Activated T-cell treated with anti-CD3 and anti-CD28 coated beads, Interleukin-2, amount 50 U/mL, for 1 hour (primary cell): ENCODE measurements around the gene ZNF844.
"Not testable (repeated sequence)": the region's sequence is repeated elsewhere in the genome, so short reads cannot be mapped to it uniquely, and the experiment has no call there.

Source experiments
- DNase-seq: peaks from one replicate; pipeline ENCODE4 v3.0.0-alpha.2; 2020

Gene ZNF844

DNA sequence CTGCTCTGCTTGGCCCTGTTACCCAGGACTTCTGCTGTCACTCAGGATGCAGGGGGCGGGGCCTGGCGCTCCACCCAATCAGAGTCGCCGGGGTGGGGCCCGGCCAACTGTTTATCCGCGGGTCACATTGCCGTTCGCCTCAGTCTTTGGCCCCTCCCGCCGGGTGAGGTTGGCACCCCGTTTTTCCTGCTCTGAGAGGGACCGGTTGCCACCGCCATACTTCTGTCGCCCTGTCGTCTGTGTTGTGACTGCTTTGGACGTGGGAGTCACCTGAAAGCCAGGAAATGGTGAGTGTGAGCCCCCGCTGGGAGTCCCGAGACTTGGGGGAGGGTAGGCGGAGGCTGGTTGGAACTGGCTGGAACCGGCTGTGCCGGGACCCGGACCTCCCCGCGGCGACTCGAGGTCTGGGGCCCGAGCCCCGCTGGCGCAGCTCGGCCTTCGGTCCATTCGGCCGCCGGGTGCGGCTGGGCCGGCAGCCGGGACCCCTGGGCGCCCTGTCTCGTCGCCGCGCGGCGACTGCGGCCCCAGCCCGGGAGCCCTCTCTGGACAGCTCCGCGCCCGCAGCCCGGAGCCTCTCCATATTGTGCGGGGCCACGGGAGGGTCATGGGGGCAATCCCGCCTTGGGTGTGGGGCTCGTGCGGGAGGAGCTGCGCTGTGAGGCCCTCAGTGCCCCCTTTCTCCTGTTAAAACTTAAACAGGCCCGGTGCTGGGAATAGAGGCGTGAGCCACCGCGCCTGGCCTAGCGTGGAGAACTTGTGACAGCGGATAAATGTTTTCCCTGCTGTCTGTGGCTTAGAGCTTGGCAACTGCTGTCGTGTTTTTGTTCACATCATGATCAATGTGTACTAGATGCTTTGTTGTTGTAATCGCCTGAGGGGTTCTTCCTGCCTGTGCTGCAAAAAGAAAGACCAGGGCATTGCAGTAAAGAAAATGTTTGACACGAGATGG, at the start of gene ZNF844:
Gene ZNF844, plus strand, starts transcription at position 142 of the 949 bp plus-strand sequence. Its CDS starts 143 bp downstream, at position 285.
- peak; percentile 67 for DNase-seq

DNA sequence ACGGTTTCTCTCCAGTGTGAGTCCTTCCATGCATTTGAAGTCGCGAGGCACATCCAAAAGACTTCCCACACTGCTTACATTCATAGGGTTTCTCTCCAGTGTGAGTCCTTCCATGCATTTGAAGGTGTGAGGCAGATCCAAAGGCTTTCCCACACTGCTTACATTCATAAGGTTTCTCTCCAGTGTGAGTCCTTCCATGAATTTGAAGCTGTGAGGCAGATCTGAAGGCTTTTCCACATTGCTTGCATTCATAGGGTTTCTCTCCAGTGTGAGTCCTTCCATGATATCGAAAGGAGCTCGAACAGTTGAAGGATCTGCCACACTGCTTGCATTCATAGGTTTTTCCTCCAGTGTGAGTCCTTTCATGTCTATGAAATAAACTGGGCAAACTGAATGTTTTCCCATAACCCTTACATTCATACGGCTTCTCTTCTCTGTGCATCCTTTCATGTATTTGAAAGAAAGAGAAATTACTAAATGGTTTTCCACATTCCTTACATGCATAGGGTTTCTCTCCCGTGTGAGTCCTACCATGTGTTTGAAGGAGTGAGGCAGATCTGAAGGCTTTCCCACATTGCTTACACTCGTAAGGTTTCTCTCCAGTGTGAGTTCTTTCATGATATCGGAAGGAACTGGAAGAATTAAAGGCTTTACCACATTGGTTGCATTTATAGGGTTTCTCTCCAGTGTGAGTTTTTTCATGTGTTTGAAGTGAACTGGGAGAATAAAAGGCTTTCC, 49.3 kb upstream of the ZNF844 start:
- DNase-seq: no peak

DNA sequence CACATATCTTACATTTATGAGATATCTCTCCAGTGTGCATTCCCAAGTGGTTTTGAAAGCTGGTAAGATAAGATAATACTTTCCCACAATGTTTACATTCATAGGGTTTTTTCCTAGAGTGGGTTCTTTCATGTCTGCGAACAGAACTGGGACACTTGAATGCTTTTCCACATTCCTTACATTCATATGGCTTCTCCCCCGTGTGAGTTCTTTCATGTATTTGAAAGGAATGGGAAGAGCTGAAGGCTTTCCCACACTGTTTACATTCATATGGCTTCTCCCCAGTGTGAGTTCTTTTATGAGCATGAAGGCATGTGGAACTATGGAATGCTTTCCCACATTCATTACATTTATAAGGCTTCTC, 48.8 kb upstream of the ZNF844 start:
- no peak for DNase-seq

GRCh38 chr19:12034198-12034597, 30.3 kb upstream of the ZNF844 start:
- no peak for DNase-seq

- no peak for DNase-seq
These were observed 29.9 kb upstream of the ZNF844 start for GRCh38 chr19:12034620-12035019.

GRCh38 chr19:12035220-12036172, 29.0 kb upstream of the ZNF844 start, which contains the start of gene ZNF433:
ZNF433 (minus strand) TSS chr19:12035679; CDS start chr19:12035539, 140 bp downstream.
- peak; percentile 60 for DNase-seq

DNA sequence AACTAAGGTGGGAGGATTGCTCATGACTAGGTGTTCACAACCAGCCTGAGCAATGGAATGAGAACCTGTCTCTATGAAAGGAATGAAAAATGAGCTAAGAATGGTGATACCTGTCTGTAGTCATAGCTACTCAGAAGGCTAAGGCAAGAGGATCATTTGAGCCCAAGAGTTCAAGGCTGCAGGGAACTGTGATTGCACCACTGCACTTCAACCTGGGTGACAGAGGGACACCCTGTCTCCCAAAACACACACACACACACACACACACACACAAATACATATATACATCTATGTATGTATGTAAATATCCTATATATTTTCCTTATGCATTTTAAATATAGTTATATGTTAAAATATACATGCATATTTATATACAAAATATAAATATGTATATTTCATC, 21.6 kb upstream of the ZNF844 start:
- DNase-seq: no peak

DNA sequence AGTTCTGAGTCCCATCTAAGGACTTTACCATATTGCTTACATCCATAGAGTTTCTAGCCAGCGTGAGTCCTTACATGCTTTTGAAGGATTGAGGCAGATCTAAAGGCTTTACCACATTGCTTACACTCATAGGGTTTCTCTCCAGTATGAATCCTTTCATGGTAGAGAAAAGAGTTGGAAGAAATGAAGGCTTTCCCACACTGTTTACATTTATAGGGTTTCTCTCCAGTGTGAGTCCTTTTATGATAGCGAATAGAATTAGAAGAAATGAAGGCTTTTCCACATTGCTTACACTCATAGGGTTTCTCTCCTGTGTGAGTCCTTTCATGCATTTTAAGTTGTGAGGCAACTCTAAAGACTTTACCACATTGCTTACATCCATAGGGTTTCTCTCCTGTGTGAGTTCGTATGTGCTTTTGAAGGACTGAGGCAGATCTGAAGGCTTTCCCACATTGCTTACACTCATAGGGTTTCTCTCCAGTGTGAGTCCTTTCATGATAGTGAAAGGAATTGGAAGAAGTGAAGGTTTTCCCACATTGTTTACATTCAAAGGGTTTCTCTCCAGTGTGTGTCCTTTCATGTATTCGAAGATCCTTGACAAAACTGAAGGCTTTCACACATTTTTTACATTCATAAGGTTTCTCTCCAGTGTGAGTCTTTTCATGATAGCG, 20.6 kb upstream of the ZNF844 start:
- no peak for DNase-seq

DNA sequence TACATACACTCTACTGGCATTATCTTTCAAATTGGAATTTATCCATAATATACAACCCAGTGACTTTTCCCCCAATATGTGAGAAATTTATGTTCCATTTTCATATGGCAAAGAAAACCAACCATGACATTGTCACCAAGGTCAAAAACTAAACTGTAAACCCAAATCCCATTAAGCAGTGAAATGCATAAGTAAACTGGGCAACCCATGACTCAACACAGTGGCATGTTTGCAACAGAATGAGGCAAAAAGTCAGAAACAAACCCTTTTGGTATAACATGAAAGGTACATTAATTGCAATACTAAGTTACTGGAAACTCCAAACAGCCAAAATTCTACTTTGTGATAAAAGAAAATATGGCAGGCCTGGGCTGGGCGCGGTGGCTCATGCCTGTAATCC, 16.7 kb upstream of the ZNF844 start:
- DNase-seq: no peak

- no peak for DNase-seq
These were observed 12.4 kb upstream of the ZNF844 start for GRCh38 chr19:12052091-12052496.

DNA sequence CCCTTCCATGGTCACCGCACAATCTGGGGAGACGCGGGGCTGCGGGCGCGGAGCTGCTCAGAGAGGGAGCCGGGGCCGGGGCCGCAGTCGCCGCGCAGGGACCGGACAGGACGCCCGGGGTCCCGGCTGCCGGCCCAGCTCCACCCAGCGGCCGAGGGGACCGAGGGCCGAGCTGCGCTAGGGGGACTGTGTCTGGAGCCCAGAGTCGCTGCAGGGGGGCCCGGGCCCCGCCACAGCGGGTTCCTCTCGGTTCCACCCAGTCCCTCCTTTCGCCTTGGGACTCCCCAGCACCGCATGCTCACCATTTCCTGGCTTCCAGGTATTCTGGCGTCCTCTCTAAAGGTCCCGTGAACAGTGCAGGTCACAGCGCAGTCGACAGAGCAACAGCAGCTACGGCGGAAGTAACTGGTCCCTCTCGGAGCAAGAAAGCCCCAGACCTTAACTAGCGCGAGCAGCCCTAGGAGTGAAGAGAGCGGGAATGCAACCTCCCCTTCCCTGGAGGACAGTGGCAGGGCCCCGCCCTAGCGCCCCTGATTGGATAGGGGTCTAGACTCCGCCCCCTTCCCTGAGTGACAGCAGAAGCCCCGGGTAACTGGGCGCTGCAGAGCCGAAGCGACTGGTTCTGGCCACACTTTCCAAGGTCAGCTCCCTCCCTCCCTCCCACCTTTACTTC, 11.9 kb upstream of the ZNF844 start, which contains the start of gene ZNF878:
Gene ZNF878, minus strand, starts transcription at position 465 of the 673 bp plus-strand sequence. Its CDS starts 160 bp downstream, at position 305.
- peak; percentile 40 for DNase-seq

- no peak for DNase-seq
These were observed 8.7 kb upstream of the ZNF844 start for GRCh38 chr19:12055784-12056183.

DNA sequence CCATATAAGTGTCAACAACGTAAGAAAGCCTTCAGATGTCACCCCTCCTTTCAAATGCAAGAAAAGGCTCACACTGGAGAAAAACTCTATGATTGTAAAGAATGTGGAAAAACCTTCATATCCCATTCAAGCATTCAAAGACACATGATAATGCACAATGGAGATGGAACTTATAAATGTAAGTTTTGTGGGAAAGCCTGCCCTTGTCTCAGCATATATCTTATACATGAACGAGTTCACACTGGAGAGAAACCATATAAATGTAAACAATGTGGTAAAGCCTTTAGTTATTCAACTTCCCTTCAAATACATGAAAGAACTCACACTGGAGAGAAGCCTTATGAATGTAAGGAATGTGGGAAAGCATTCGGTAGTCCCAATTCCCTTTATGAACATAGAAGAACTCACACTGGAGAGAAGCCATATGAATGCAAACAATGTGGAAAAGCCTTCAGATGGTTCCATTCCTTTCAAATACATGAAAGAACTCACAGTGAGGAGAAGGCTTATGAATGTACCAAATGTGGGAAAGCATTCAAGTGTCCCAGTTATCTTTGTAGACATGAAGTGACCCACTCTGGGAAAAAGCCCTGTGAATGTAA, 11.1 kb downstream of the ZNF844 start:
- DNase-seq: no peak

GRCh38 chr19:12076331-12076730, 11.8 kb downstream of the ZNF844 start:
- DNase-seq: not testable (repeated sequence)

- no peak for DNase-seq
These were observed 12.8 kb downstream of the ZNF844 start for GRCh38 chr19:12077375-12077774.

- DNase-seq: not testable (repeated sequence)
These were observed 18.8 kb downstream of the ZNF844 start for GRCh38 chr19:12083336-12083735.

DNA sequence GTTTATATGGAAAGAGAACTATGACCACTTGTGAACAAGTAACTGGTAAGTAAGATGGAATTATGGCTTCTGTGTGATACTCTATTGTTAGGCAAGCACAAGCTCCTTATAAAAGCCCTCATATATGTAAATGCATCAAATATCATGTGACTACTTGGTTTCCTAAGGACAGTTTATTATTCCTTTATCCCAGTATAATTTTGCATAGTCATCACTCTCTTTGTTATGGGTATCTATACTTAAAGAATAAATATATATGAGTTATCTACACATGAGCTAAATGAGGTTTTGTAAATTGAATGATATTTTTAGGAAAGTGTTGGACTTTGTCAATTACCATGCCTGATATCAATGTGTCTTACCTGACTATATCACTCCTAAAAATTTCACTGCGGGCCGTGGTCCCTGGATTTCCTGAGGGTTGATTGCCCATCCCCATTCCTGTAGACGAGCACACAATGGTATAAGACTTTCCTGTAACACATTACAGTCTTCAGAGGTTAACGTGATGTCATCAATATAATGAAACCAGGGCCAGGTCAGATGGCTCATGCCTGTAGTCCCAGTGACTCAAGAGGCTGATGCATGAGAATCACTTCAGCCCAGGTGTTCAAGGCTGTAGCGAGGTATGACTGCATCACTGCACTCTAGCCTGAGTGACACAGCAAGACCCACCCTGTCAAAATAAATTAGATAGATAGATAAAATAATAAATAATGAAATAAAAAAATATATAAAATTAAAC, 20.7 kb downstream of the ZNF844 start:
- no peak for DNase-seq

GRCh38 chr19:12090807-12091206, 26.3 kb downstream of the ZNF844 start:
- peak; percentile 58 for DNase-seq

- DNase-seq: peak; percentile 41
These were observed 27.7 kb downstream of the ZNF844 start for GRCh38 chr19:12092065-12092867.
